Measurements from ENCODE around the gene DICER1. TPM values are rescaled to one million over a fixed set of nuclear protein-coding genes. Genes with fewer than 3 reads are reported as not detected.

DICER1 gene
- total RNA-seq, 1 experiment from 2014 or later = 57.3 TPM

- H3K4me1 ChIP-seq = no peaks in the 10 kb centered on the region
- Mint-ChIP-seq H3K9me3 (ENCODE audit: unreplicated experiment) (no peaks in the 10 kb centered on the region), H3K27me3 (ENCODE audit: insufficient read depth, unreplicated experiment) (no peaks in the 10 kb centered on the region), H3K4me3 (ENCODE audit: unreplicated experiment) (no peak overlapping the region), H3K36me3 (ENCODE audit: insufficient read depth, unreplicated experiment) (no peaks in the 10 kb centered on the region), H3K4me1 (ENCODE audit: low read depth, unreplicated experiment) (no peaks in the 10 kb centered on the region), H3K27ac (ENCODE audit: unreplicated experiment) (no peak overlapping the region)
- BruUV-seq (replicated peaks) = no TSS peak
- intact Hi-C loops (cut with micrococcal nuclease; ENCODE audit: unreplicated experiment) = no loop called here
- no peak overlapping the region for H3K4me3 ChIP-seq (ENCODE audit: low read depth, low read length)
- no peaks in the 10 kb centered on the region for H3K36me3 ChIP-seq (ENCODE audit: control insufficient read depth, insufficient read depth, low read length)
- H3K9me3 ChIP-seq = no peaks in the 10 kb centered on the region
- no peaks in the 10 kb centered on the region for H3K27me3 ChIP-seq (replicated peaks; ENCODE audit: control insufficient read depth, insufficient read depth, low read length)
- POLR2A ChIA-PET = no interaction called here
- no peak for DNase-seq
- CTCF ChIA-PET = no interaction called here
- TF ChIP-seq CTCF (IDR thresholded peaks at IDR 0.05; ENCODE audit: insufficient read depth in 1 of 2, low read depth in 1 of 2, low read length in 1 of 2, severe bottlenecking in 1 of 2, unreplicated experiment in 1 of 2) = no peak
These were observed 98.2 kb downstream of the DICER1 start for GRCh38 chr14:95059126-95059525.

- no peaks in the 10 kb centered on the region for H3K4me1 Mint-ChIP-seq (ENCODE audit: low read depth, unreplicated experiment)
- no peaks in the 10 kb centered on the region for H3K36me3 ChIP-seq (ENCODE audit: control insufficient read depth, insufficient read depth, low read length)
- H3K4me1 ChIP-seq = no peaks in the 10 kb centered on the region
- no peak overlapping the region for H3K4me3 Mint-ChIP-seq (ENCODE audit: unreplicated experiment)
- intact Hi-C loops (cut with micrococcal nuclease; ENCODE audit: unreplicated experiment) = no loop called here
- POLR2A ChIA-PET = no interaction called here
- H3K27me3 Mint-ChIP-seq (ENCODE audit: insufficient read depth, unreplicated experiment) = no peaks in the 10 kb centered on the region
- H3K27ac Mint-ChIP-seq (ENCODE audit: unreplicated experiment) = no peak overlapping the region
- no peak for TF ChIP-seq CTCF (IDR thresholded peaks at IDR 0.05; ENCODE audit: insufficient read depth in 1 of 2, low read depth in 1 of 2, low read length in 1 of 2, severe bottlenecking in 1 of 2, unreplicated experiment in 1 of 2)
- CTCF ChIA-PET = no interaction called here
- H3K27me3 ChIP-seq (replicated peaks; ENCODE audit: control insufficient read depth, insufficient read depth, low read length) = no peaks in the 10 kb centered on the region
- no TSS peak for BruUV-seq (replicated peaks)
- H3K9me3 Mint-ChIP-seq (ENCODE audit: unreplicated experiment) = no peaks in the 10 kb centered on the region
- H3K9me3 ChIP-seq = no peaks in the 10 kb centered on the region
- no peak overlapping the region for H3K4me3 ChIP-seq (ENCODE audit: low read depth, low read length)
- H3K36me3 Mint-ChIP-seq (ENCODE audit: insufficient read depth, unreplicated experiment) = no peaks in the 10 kb centered on the region
- no peak for DNase-seq
These were observed 98.8 kb downstream of the DICER1 start for GRCh38 chr14:95058491-95058890.

- H3K4me3 ChIP-seq (ENCODE audit: low read depth, low read length) = no peak overlapping the region
- no peaks in the 10 kb centered on the region for H3K4me1 Mint-ChIP-seq (ENCODE audit: low read depth, unreplicated experiment)
- no peaks in the 10 kb centered on the region for H3K36me3 ChIP-seq (ENCODE audit: control insufficient read depth, insufficient read depth, low read length)
- no TSS peak for BruUV-seq (replicated peaks)
- no peak overlapping the region for H3K27ac Mint-ChIP-seq (ENCODE audit: unreplicated experiment)
- ChIA-PET CTCF (no interaction called here), POLR2A (no interaction called here)
- no peak overlapping the region for H3K4me3 Mint-ChIP-seq (ENCODE audit: unreplicated experiment)
- no peak for DNase-seq
- no peaks in the 10 kb centered on the region for H3K4me1 ChIP-seq
- no peak for TF ChIP-seq CTCF (IDR thresholded peaks at IDR 0.05; ENCODE audit: insufficient read depth in 1 of 2, low read depth in 1 of 2, low read length in 1 of 2, severe bottlenecking in 1 of 2, unreplicated experiment in 1 of 2)
- intact Hi-C loops (cut with micrococcal nuclease; ENCODE audit: unreplicated experiment) = no loop called here
- no peaks in the 10 kb centered on the region for H3K9me3 Mint-ChIP-seq (ENCODE audit: unreplicated experiment)
- H3K27me3 ChIP-seq (replicated peaks; ENCODE audit: control insufficient read depth, insufficient read depth, low read length) = no peaks in the 10 kb centered on the region
- H3K36me3 Mint-ChIP-seq (ENCODE audit: insufficient read depth, unreplicated experiment) = no peaks in the 10 kb centered on the region
- H3K9me3 ChIP-seq = no peaks in the 10 kb centered on the region
- H3K27me3 Mint-ChIP-seq (ENCODE audit: insufficient read depth, unreplicated experiment) = no peaks in the 10 kb centered on the region
These were observed 99.5 kb downstream of the DICER1 start for GRCh38 chr14:95057851-95058250.

Data from Caco-2 (cell line).